RWPE2 (cell line): ENCODE results near the gene DDIAS.

ENCODE experiments used
- ATAC-seq: fragments of 200-7000 bp; cut with Tn5 transposase; 3 replicates; pipeline ENCODE4 v1.9.1; 2021; ENCODE audit warnings: low read depth
- DNase-seq: peaks from one replicate; pipeline ENCODE4 v3.0.0-alpha.2; 2020; ENCODE audit warnings: low spot score
- H3K27ac ChIP-seq: fragments of 450-650 bp; 2 replicates; pipeline ENCODE4 v1.5.1; 2017; ENCODE audit warnings: mild to moderate bottlenecking; ENCODE audit not compliant: poor library complexity, severe bottlenecking
- H3K27me3 ChIP-seq: fragments of 250-450 bp; sonication (Bioruptor Pico); 2 replicates; pipeline ENCODE4 v1.5.1; 2021; ENCODE audit warnings: mild to moderate bottlenecking, moderate library complexity; ENCODE audit not compliant: insufficient read depth, poor library complexity, severe bottlenecking
- H3K36me3 ChIP-seq: fragments of 250-450 bp; sonication (Bioruptor Pico); 2 replicates; pipeline ENCODE4 v1.5.1; 2020; ENCODE audit warnings: low read depth, mild to moderate bottlenecking, moderate library complexity
- H3K4me1 ChIP-seq: fragments of 250-450 bp; sonication (Bioruptor Pico); 2 replicates; pipeline ENCODE4 v1.5.1; 2021; ENCODE audit warnings: mild to moderate bottlenecking, moderate library complexity; ENCODE audit not compliant: insufficient read depth, poor library complexity, severe bottlenecking
- H3K4me3 ChIP-seq: fragments of 250-450 bp; sonication (Bioruptor Pico); 2 replicates; pipeline ENCODE4 v1.5.1; 2021; ENCODE audit warnings: mild to moderate bottlenecking, moderate library complexity; ENCODE audit not compliant: severe bottlenecking
- H3K9me3 ChIP-seq: fragments of 250-450 bp; sonication (Bioruptor Pico); 2 replicates; pipeline ENCODE4 v1.5.1; 2021; ENCODE audit warnings: mild to moderate bottlenecking, moderate library complexity; ENCODE audit not compliant: severe bottlenecking
- CTCF ChIP-seq: fragments of 450-650 bp; IDR thresholded peaks from one replicate; pipeline ENCODE4 v1.5.1; 2017; ENCODE audit warnings: mild to moderate bottlenecking, moderate library complexity; ENCODE audit not compliant: poor library complexity, severe bottlenecking

The DDIAS gene

GRCh38 chr11:82900277-82901164 is 1.0 kb upstream of the DDIAS start, which contains the start of gene PRCP:
PRCP (minus strand) TSS chr11:82900430; CDS start chr11:82900402, 28 bp downstream.
- ATAC-seq: peak; percentile 90
- Histone ChIP-seq H3K36me3 (no peaks in the 10 kb centered on the region), H3K4me1 (peaks cover 4% of the 10 kb centered on the region), H3K27ac (peak within 1 kb of the TSS; percentile 64), H3K27me3 (no peaks in the 10 kb centered on the region), H3K4me3 (peak within 1 kb of the TSS; percentile 57), H3K9me3 (no peaks in the 10 kb centered on the region)
- TF ChIP-seq CTCF: no peak
- peak; percentile 95 for DNase-seq

- H3K4me3 ChIP-seq: peak overlapping the region; percentile 57
- H3K9me3 ChIP-seq: no peaks in the 10 kb centered on the region
- H3K27ac ChIP-seq: peak overlapping the region; percentile 64
- H3K4me1 ChIP-seq: peaks cover 13% of the 10 kb centered on the region
- ATAC-seq (no peak), DNase-seq (no peak)
- H3K36me3 ChIP-seq: peaks cover 11% of the 10 kb centered on the region; the same call in 1 of the 2 replicates
- no peaks in the 10 kb centered on the region for H3K27me3 ChIP-seq
- no peak for TF ChIP-seq CTCF
Observed at GRCh38 chr11:82901922-82902485, 468 bp downstream of the DDIAS start.

GRCh38 chr11:82902880-82903279 is 1.3 kb downstream of the DDIAS start:
- no peaks in the 10 kb centered on the region for H3K9me3 ChIP-seq
- H3K27me3 ChIP-seq: no peaks in the 10 kb centered on the region
- DNase-seq (no peak), ATAC-seq (no peak)
- peaks cover 13% of the 10 kb centered on the region for H3K4me1 ChIP-seq
- H3K27ac ChIP-seq: no peak overlapping the region
- H3K4me3 ChIP-seq: no peak overlapping the region
- H3K36me3 ChIP-seq: peaks cover 11% of the 10 kb centered on the region; the same call in 1 of the 2 replicates
- TF ChIP-seq CTCF: no peak

- Histone ChIP-seq H3K4me1 (peaks cover 13% of the 10 kb centered on the region), H3K4me3 (no peak overlapping the region), H3K27me3 (no peaks in the 10 kb centered on the region), H3K27ac (no peak overlapping the region), H3K36me3 (peaks cover 11% of the 10 kb centered on the region; the same call in 1 of the 2 replicates), H3K9me3 (no peaks in the 10 kb centered on the region)
- no peak for DNase-seq
- no peak for TF ChIP-seq CTCF
- ATAC-seq: no peak
Observed at GRCh38 chr11:82903843-82904586, 2.5 kb downstream of the DDIAS start.
